HepG2 (cell line): ENCODE measurements around the gene ZNF839. TPM values are rescaled to one million over a fixed set of nuclear protein-coding genes. Genes with fewer than 3 reads are reported as not detected.

Experiments
- ATAC-seq: fragments of 200-7000 bp; cut with Tn5 transposase; 3 replicates; pipeline ENCODE4 v1.9.1; 2020; ENCODE audit warnings: mild to moderate bottlenecking, moderate library complexity
- BruUV-seq: library from RNA; stranded (reverse); fragments of 400-500 nt; replicated peaks from 2 replicates; lab custom pipeline; 2021; lab: Mats Ljungman, UMichigan
- CTCF ChIA-PET: fragments of 300-600 bp; formaldehyde crosslinking; extraction: SDS; loops from one replicate; lab custom pipeline; 2021; ENCODE audit warnings: low total read pairs, inconsistent platforms, low intra/inter-chr PET ratio; lab: Yijun Ruan, JAX
- POLR2A ChIA-PET: fragments of 350-600 bp; sonication (Branson Sonifier 250); formaldehyde crosslinking; loops from one replicate; lab custom pipeline; 2020; ENCODE audit warnings: antibody characterized with exemption, inconsistent platforms; lab: Yijun Ruan, JAX
- DNase-seq: peaks from one replicate; pipeline ENCODE4 v3.0.0-alpha.2; 2015; ENCODE audit warnings: low spot score
- FAIRE-seq: peaks from 3 replicates; lab custom pipeline; 2011; peaks lifted over from hg19 to GRCh38; lab: Jason Lieb, UNC
- H2AFZ ChIP-seq: one replicate; pipeline ENCODE4 v1.6.1; 2011; ENCODE audit warnings: low read length, inconsistent platforms
- H3K27ac ChIP-seq: fragments of 300-600 bp; 3 replicates; pipeline ENCODE4 v1.8.0; 2011; ENCODE audit warnings: mixed run types, mild to moderate bottlenecking, mixed read lengths, low read length, inconsistent platforms; ENCODE audit not compliant: insufficient read depth; ENCODE audit errors: extremely low read length
- H3K27me3 ChIP-seq, 2 experiments: fragments of 200-600 bp in 1 of 2; 2 replicates in 1 of 2; 3 replicates in 1 of 2; pipeline versions ENCODE4 v1.6.0 to v1.8.0; 2011; ENCODE audit warnings: low read length in 2 of 2, mild to moderate bottlenecking in 2 of 2, moderate library complexity in 2 of 2, inconsistent platforms in 1 of 2; ENCODE audit not compliant: insufficient read depth in 2 of 2, control insufficient read depth in 1 of 2
- H3K36me3 ChIP-seq, 2 experiments: fragments of 200-600 bp in 1 of 2; replicated peaks in 1 of 2; 2 replicates in 1 of 2; 3 replicates in 1 of 2; pipeline versions ENCODE4 v1.5.1 to v1.8.0; 2011; ENCODE audit warnings: low read length in 2 of 2, inconsistent platforms in 1 of 2; ENCODE audit not compliant: insufficient read depth in 2 of 2, control insufficient read depth in 1 of 2
- H3K4me1 ChIP-seq: 2 replicates; pipeline ENCODE4 v1.5.1; 2012; ENCODE audit warnings: low read length, inconsistent platforms; ENCODE audit not compliant: insufficient read depth
- H3K4me2 ChIP-seq: 2 replicates; pipeline ENCODE4 v1.6.0; 2011; ENCODE audit warnings: low read depth, low read length, inconsistent platforms
- H3K4me3 ChIP-seq, 3 experiments: fragments of 200-600 bp in 1 of 3; sonication (generic), shearing (Covaris generic) in 1 of 3; replicated peaks in 1 of 3; 2 replicates each; pipeline ENCODE4 v1.5.1; 2011 to 2016; ENCODE audit warnings: low read length in 3 of 3, inconsistent platforms in 2 of 3, low read depth in 2 of 3, mild to moderate bottlenecking in 2 of 3, control low read depth in 1 of 3, mixed read lengths in 1 of 3; ENCODE audit not compliant: insufficient read depth in 1 of 3
- H3K79me2 ChIP-seq: one replicate; pipeline ENCODE4 v1.6.1; 2011; ENCODE audit warnings: low read length, inconsistent platforms; ENCODE audit not compliant: insufficient read depth
- H3K9ac ChIP-seq: 2 replicates; pipeline ENCODE4 v1.6.0; 2011; ENCODE audit warnings: mild to moderate bottlenecking, low read depth, low read length, inconsistent platforms; ENCODE audit not compliant: insufficient read depth
- H3K9me3 ChIP-seq: 2 replicates; pipeline ENCODE4 v1.5.1; 2012; ENCODE audit warnings: mild to moderate bottlenecking, low read length
- H4K20me1 ChIP-seq: 2 replicates; pipeline ENCODE4 v1.6.0; 2011; ENCODE audit warnings: inconsistent platforms, mild to moderate bottlenecking, low read length, moderate library complexity; ENCODE audit not compliant: insufficient read depth
- SP1 ChIP-seq, 2 experiments: fragments of 450-650 bp in 1 of 2; sonication (generic) in 1 of 2; formaldehyde crosslinking in 1 of 2; IDR thresholded peaks; 2 replicates each; pipeline versions ENCODE4 v1.4.0 to v1.6.1; 2016 to 2020; ENCODE audit warnings: missing genetic modification reagents in 1 of 2
- ZBTB42 ChIP-seq: sonication (generic); formaldehyde crosslinking; IDR thresholded peaks from 2 replicates; pipeline ENCODE4 v1.5.0; 2020; ENCODE audit warnings: mild to moderate bottlenecking, missing genetic modification reagents
- ZNF251 ChIP-seq: sonication (generic); formaldehyde crosslinking; IDR thresholded peaks from 2 replicates; pipeline ENCODE4 v1.9.0; 2021; ENCODE audit warnings: mild to moderate bottlenecking, missing genetic modification reagents
- ZNF615 ChIP-seq: sonication (generic); formaldehyde crosslinking; IDR thresholded peaks from 2 replicates; pipeline ENCODE4 v1.5.0; 2020; ENCODE audit warnings: mild to moderate bottlenecking, missing genetic modification reagents, borderline replicate concordance
- ZNF619 ChIP-seq: sonication (generic); formaldehyde crosslinking; IDR thresholded peaks from 2 replicates; pipeline ENCODE4 v1.4.0; 2020; ENCODE audit warnings: mild to moderate bottlenecking, missing genetic modification reagents
- ZNF709 ChIP-seq: sonication (generic); formaldehyde crosslinking; IDR thresholded peaks from 2 replicates; pipeline ENCODE4 v1.5.0; 2020; ENCODE audit warnings: mild to moderate bottlenecking, missing genetic modification reagents
- ZNF788 ChIP-seq: sonication (generic); formaldehyde crosslinking; IDR thresholded peaks from 2 replicates; pipeline ENCODE4 v1.5.0; 2020; ENCODE audit warnings: mild to moderate bottlenecking, missing genetic modification reagents, borderline replicate concordance
- WGBS: methylation state at CpG from one replicate; pipeline ENCODE4 v1.1.6; 2017; ENCODE audit warnings: low lambda C conversion rate; 5-methylcytosine and 5-hydroxymethylcytosine counted together
- in situ Hi-C: cut with HindIII; loops from 2 replicates; pipeline ENCODE4 v1.10.0; 2017; ENCODE audit warnings: low pct_unique_long_range_greater_than_20kb; ENCODE audit not compliant: extremely low pct_ligation_motif_present
- intact Hi-C: fragments of 100-400 bp; cut with micrococcal nuclease; formaldehyde crosslinking; loops from one replicate; pipeline ENCODE4 v1.10.0; 2022; ENCODE audit not compliant: unreplicated experiment
- polyA plus RNA-seq, 8 experiments: library from polyadenylated mRNA; depleted of rRNA in 3 of 8; stranded (reverse) in 7 of 8; unstranded in 1 of 8; fragments of >200 nt; fragmentation: Illumina TruSeq in 4 of 8; extraction: Trizol in 4 of 8; gene quantifications; 2 replicates each; pipeline versions ENCODE4 v1.2.1 to v1.2.3, GENCODE V29; 2011 to 2016; ENCODE audit warnings: low read depth in 4 of 8, missing spikeins in 1 of 8, mixed read lengths in 1 of 8; ENCODE audit not compliant: insufficient read depth in 1 of 8
- total RNA-seq, 5 experiments: library from RNA; depleted of rRNA; stranded (reverse); fragments of >200 nt; fragmentation: Illumina TruSeq; extraction: Trizol; gene quantifications; 2 replicates each; pipeline ENCODE4 v1.2.3, GENCODE V29; 2016; ENCODE audit warnings: low read depth in 1 of 5
- TF ChIP-seq, protein P1 (sequence below): sonication (generic); formaldehyde crosslinking; IDR thresholded peaks from 2 replicates; pipeline ENCODE4 v1.8.0; 2022; ENCODE audit warnings: missing genetic modification reagents, mild to moderate bottlenecking, borderline replicate concordance
- TF ChIP-seq, protein P2 (sequence below): sonication (generic); formaldehyde crosslinking; IDR thresholded peaks from 2 replicates; pipeline ENCODE4 v1.8.0; 2022; ENCODE audit warnings: missing genetic modification reagents, low read depth, mild to moderate bottlenecking, borderline replicate concordance

ZNF839 gene
- total and polyA plus RNA-seq, 2 of the 13 experiments (the other 11 are each of a cell fraction or from before 2014, with no cell fraction given) = 11.1 to 12.8 TPM

DNA sequence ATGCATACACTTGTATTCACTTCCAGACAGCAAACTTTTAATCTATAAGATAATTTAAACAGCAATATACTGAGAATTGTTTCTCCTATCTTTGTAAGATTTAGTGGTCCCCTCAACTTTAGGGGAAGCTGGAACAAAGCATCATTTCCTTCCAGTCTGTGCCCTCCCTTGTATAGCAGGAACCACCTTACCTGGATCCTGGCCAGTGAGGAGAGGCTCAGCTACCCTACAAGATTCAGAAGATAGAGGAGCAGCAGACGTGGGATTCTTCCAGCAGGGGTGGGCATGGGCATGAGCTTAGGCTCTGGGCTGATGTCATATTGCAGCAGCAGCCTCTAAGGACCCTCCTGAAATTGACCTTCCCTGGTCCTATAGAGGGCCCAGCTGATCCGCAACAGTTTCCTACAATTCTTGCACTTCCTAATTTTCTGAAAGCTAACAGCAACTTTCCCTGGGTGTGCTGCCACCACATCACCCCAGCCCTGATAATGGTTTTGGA is 35.9 kb upstream of the ZNF839 start:
- no peak overlapping the region for H3K4me3 ChIP-seq
- H3K27ac ChIP-seq = no peak overlapping the region
- peaks cover 14% of the 10 kb centered on the region for H3K4me1 ChIP-seq
- no peak overlapping the region for H2AFZ ChIP-seq
- no peak overlapping the region for H3K4me2 ChIP-seq
- 100% methylated on average over 1 of the region's 2 CpGs for WGBS
- no peaks in the 10 kb centered on the region for H4K20me1 ChIP-seq
- in situ Hi-C loops = no loop called here
- BruUV-seq = no TSS peak
- H3K9me3 ChIP-seq = no peaks in the 10 kb centered on the region
- ATAC-seq (no peak), DNase-seq (no peak), FAIRE-seq (no peak)
- TF ChIP-seq ZNF251 (no peak), SP1 (IDR thresholded peaks at IDR 0.05) (no peak), SP1 (CRISPR knock-in tag; IDR thresholded peaks at IDR 0.05) (no peak), ZNF709 (no peak), ZNF615 (CRISPR knock-in tag) (no peak), ZNF619 (no peak), ZNF788 (CRISPR knock-in tag) (no peak), ZBTB42 (CRISPR knock-in tag) (no peak)
- TF ChIP-seq, protein P1, sequence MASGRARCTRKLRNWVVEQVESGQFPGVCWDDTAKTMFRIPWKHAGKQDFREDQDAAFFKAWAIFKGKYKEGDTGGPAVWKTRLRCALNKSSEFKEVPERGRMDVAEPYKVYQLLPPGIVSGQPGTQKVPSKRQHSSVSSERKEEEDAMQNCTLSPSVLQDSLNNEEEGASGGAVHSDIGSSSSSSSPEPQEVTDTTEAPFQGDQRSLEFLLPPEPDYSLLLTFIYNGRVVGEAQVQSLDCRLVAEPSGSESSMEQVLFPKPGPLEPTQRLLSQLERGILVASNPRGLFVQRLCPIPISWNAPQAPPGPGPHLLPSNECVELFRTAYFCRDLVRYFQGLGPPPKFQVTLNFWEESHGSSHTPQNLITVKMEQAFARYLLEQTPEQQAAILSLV (CRISPR knock-in tag) = no peak
- TF ChIP-seq, protein P2, sequence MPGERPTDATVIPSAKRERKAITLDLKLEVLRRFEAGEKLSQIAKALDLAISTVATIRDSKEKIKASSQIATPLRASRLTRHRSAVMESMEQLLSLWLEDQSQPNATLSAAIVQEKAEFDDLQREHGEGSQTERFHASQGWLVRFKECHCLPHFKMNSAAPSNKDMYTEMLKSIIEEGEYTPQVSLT = no peak
- intact Hi-C loops = no loop called here
- H3K79me2 ChIP-seq = no peaks in the 10 kb centered on the region
- no peaks in the 10 kb centered on the region for H3K27me3 ChIP-seq
- H3K36me3 ChIP-seq = no peaks in the 10 kb centered on the region; a peak in 1 of 5 replicates
- CTCF ChIA-PET = no interaction called here
- no peak overlapping the region for H3K9ac ChIP-seq
- POLR2A ChIA-PET = no interaction called here
